ENCODE data around the gene SULF2.

GRCh38 chr20:47667531-47668312 lies 117.6 kb downstream of the SULF2 start:
- TF ChIP-seq POLR2AphosphoS5 (IDR thresholded peaks at IDR 0.05) (no peak), POLR2A (IDR thresholded peaks at IDR 0.05) (no peak)
